GM23338 (cell line): ENCODE data around the gene PTRH1. TPM values are rescaled to one million over a fixed set of nuclear protein-coding genes. Genes with fewer than 3 reads are reported as not detected.

ENCODE experiments used
- ATAC-seq: fragments of 200-7000 bp; cut with Tn5 transposase; 3 replicates; pipeline ENCODE4 v1.9.1; 2020
- DNase-seq: peaks from one replicate; pipeline ENCODE4 v3.0.0-alpha.2; 2015; ENCODE audit warnings: low spot score
- H2AFZ ChIP-seq: fragments of 200-600 bp; sonication (generic); 2 replicates; pipeline ENCODE4 v1.8.0; 2016; ENCODE audit warnings: antibody characterized with exemption, mild to moderate bottlenecking, moderate library complexity
- H3F3A ChIP-seq: fragments of 200-600 bp; sonication (generic); replicated peaks from 2 replicates; pipeline ENCODE4 v1.8.0; 2017; ENCODE audit warnings: antibody characterized with exemption, mixed run types, low read depth
- H3K27ac ChIP-seq: fragments of 200-600 bp; sonication (generic); 2 replicates; pipeline ENCODE4 v1.6.1; 2016; ENCODE audit warnings: low read depth
- H3K27me3 ChIP-seq: fragments of 200-600 bp; sonication (generic); 2 replicates; pipeline ENCODE4 v1.8.0; 2016; ENCODE audit warnings: mild to moderate bottlenecking, mixed run types, moderate library complexity; ENCODE audit not compliant: insufficient read depth
- H3K36me3 ChIP-seq: fragments of 200-600 bp; sonication (generic); 2 replicates; pipeline ENCODE4 v1.8.0; 2016; ENCODE audit warnings: mild to moderate bottlenecking; ENCODE audit not compliant: insufficient read depth
- H3K4me1 ChIP-seq: fragments of 200-600 bp; sonication (generic); 2 replicates; pipeline ENCODE4 v1.8.0; 2016; ENCODE audit warnings: mild to moderate bottlenecking, moderate library complexity; ENCODE audit not compliant: insufficient read depth
- H3K4me2 ChIP-seq: fragments of 200-600 bp; sonication (generic); 2 replicates; pipeline ENCODE4 v1.7.1; 2017; ENCODE audit warnings: mixed run types
- H3K4me3 ChIP-seq: fragments of 200-600 bp; sonication (generic); 2 replicates; pipeline ENCODE4 v1.6.1; 2016; ENCODE audit warnings: mixed run types
- H3K79me2 ChIP-seq: fragments of 200-600 bp; sonication (generic); replicated peaks from 2 replicates; pipeline ENCODE4 v1.8.0; 2017; ENCODE audit warnings: mild to moderate bottlenecking; ENCODE audit not compliant: insufficient read depth
- H3K9me2 ChIP-seq: fragments of 200-600 bp; sonication (generic); 2 replicates; pipeline ENCODE4 v1.8.0; 2017; ENCODE audit not compliant: insufficient read depth
- H4K20me1 ChIP-seq: fragments of 200-600 bp; sonication (generic); replicated peaks from 2 replicates; pipeline ENCODE4 v1.8.0; 2017; ENCODE audit warnings: mild to moderate bottlenecking; ENCODE audit not compliant: insufficient read depth
- H3K27ac Mint-ChIP-seq: 2 replicates; pipeline ENCODE4 v1.8.0; 2020; ENCODE audit warnings: inconsistent platforms, mild to moderate bottlenecking, moderate library complexity, mixed read lengths
- H3K27me3 Mint-ChIP-seq: 3 replicates; pipeline ENCODE4 v1.8.0; 2022; ENCODE audit warnings: low read depth, mild to moderate bottlenecking, moderate library complexity, mixed read lengths, inconsistent platforms; ENCODE audit not compliant: insufficient read depth, poor library complexity
- H3K36me3 Mint-ChIP-seq: 3 replicates; pipeline ENCODE4 v1.8.0; 2021; ENCODE audit warnings: low read depth, mild to moderate bottlenecking, inconsistent platforms, moderate library complexity, mixed read lengths
- H3K4me1 Mint-ChIP-seq: 3 replicates; pipeline ENCODE4 v1.8.0; 2020; ENCODE audit warnings: mild to moderate bottlenecking, inconsistent platforms, mixed read lengths
- H3K4me3 Mint-ChIP-seq: 3 replicates; pipeline ENCODE4 v1.8.0; 2021; ENCODE audit warnings: moderate library complexity, mild to moderate bottlenecking, inconsistent platforms, mixed read lengths
- H3K9me3 Mint-ChIP-seq: 3 replicates; pipeline ENCODE4 v1.8.0; 2020; ENCODE audit warnings: moderate library complexity, mild to moderate bottlenecking, inconsistent platforms, mixed read lengths
- CREB1 ChIP-seq: fragments of 250-450 bp; sonication (Bioruptor Pico); IDR thresholded peaks from 2 replicates; pipeline ENCODE4 v1.5.0; 2020; ENCODE audit warnings: low read depth, mild to moderate bottlenecking, moderate library complexity
- CTCF ChIP-seq, 2 experiments: fragments of 200-600 bp in 1 of 2; sonication (generic) in 1 of 2; conservative IDR thresholded peaks; 2 replicates each; pipeline versions ENCODE4 v1.5.1 to v1.6.1; 2016 to 2017; ENCODE audit warnings: antibody characterized with exemption in 2 of 2, low read depth in 2 of 2, mild to moderate bottlenecking in 2 of 2, moderate library complexity in 1 of 2
- EZH2 ChIP-seq: fragments of 200-600 bp; sonication (generic); IDR thresholded peaks from one replicate; pipeline ENCODE4 v1.8.0; 2017; ENCODE audit warnings: antibody characterized with exemption, mild to moderate bottlenecking, low read depth; ENCODE audit not compliant: unreplicated experiment
- EZH2phosphoT487 ChIP-seq: fragments of 200-600 bp; sonication (generic); IDR thresholded peaks from one replicate; pipeline ENCODE4 v1.8.1; 2018; ENCODE audit warnings: antibody characterized with exemption; ENCODE audit not compliant: unreplicated experiment
- JUNB ChIP-seq: IDR thresholded peaks from one replicate; pipeline ENCODE4 v1.6.1; 2016; ENCODE audit warnings: antibody characterized with exemption; ENCODE audit not compliant: unreplicated experiment
- NANOG ChIP-seq: IDR thresholded peaks from 2 replicates; pipeline ENCODE4 v1.6.1; 2016; ENCODE audit warnings: antibody characterized with exemption, borderline replicate concordance
- POLR2AphosphoS5 ChIP-seq: IDR thresholded peaks from 2 replicates; pipeline ENCODE4 v1.6.1; 2016; ENCODE audit warnings: antibody characterized with exemption, low read depth
- STAT1 ChIP-seq: IDR thresholded peaks from one replicate; pipeline ENCODE4 v1.6.1; 2016; ENCODE audit warnings: antibody characterized with exemption; ENCODE audit not compliant: unreplicated experiment
- ZNF114 ChIP-seq: fragments of 250-450 bp; sonication (Bioruptor Pico); IDR thresholded peaks from 2 replicates; pipeline ENCODE4 v1.5.0; 2020; ENCODE audit warnings: mild to moderate bottlenecking, moderate library complexity
- ZNF331 ChIP-seq: fragments of 250-450 bp; sonication (Bioruptor Pico); IDR thresholded peaks from 2 replicates; pipeline ENCODE4 v1.5.0; 2020; ENCODE audit warnings: low read depth, mild to moderate bottlenecking, moderate library complexity
- polyA plus RNA-seq: library from polyadenylated mRNA; unstranded; fragments of >200 nt; fragmentation: Nextera tagmentation; extraction: Ambion mirVana; gene quantifications from 2 replicates; pipeline ENCODE4 v1.2.1, GENCODE V29; 2016
- total RNA-seq: library from RNA; depleted of rRNA; stranded (reverse); fragments of >200 nt; shearing (Covaris generic); gene quantifications from 2 replicates; pipeline ENCODE4 v1.2.3, GENCODE V29; 2014
- TF ChIP-seq, protein P1 (sequence below): IDR thresholded peaks from 2 replicates; pipeline ENCODE4 v1.6.1; 2016; ENCODE audit warnings: antibody characterized with exemption
- TF ChIP-seq, protein P2 (sequence below): IDR thresholded peaks from one replicate; pipeline ENCODE4 v1.6.1; 2018; ENCODE audit warnings: antibody characterized with exemption; ENCODE audit not compliant: unreplicated experiment
- TF ChIP-seq, protein P3 (sequence below): fragments of 250-450 bp; sonication (Bioruptor Pico); IDR thresholded peaks from 2 replicates; pipeline ENCODE4 v1.5.0; 2020; ENCODE audit warnings: mild to moderate bottlenecking, moderate library complexity

The PTRH1 gene
- total and polyA plus RNA-seq, 2 experiments from 2014 or later, result 15.1 to 18.6 TPM

DNA sequence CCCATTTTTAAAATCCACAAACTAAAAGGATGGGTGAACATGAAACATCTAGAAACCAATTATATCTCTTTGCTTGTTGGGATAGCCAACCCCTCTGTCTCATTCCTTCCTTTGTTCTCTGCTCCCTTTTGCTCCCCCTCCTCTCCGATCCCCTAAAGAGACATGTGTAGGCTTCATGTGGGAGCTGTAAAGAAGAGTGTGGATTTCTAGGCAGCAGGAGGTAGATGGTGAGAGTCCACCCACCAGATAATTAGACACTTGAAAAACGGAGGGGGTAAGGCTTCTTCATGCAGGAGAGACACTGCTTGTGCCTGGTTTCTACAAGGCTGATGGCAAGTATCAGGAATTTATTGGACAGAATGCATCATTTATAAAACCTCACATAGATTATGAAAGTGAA, 36.0 kb downstream of the PTRH1 start:
- no peaks in the 10 kb centered on the region for H3K9me3 Mint-ChIP-seq
- Histone ChIP-seq H3K27ac (no peak overlapping the region), H3K79me2 (no peaks in the 10 kb centered on the region), H3F3A (no peaks in the 10 kb centered on the region), H3K27me3 (no peaks in the 10 kb centered on the region), H4K20me1 (no peaks in the 10 kb centered on the region), H3K4me1 (no peaks in the 10 kb centered on the region), H3K9me2 (no peaks in the 10 kb centered on the region), H3K4me3 (no peak overlapping the region), H3K36me3 (peaks cover 5% of the 10 kb centered on the region; the same call in 1 of the 2 replicates), H3K4me2 (no peak overlapping the region), H2AFZ (no peak overlapping the region)
- H3K4me3 Mint-ChIP-seq, result no peak overlapping the region
- H3K27ac Mint-ChIP-seq, result no peak overlapping the region
- peaks cover 24% of the 10 kb centered on the region for H3K36me3 Mint-ChIP-seq
- no peak for ATAC-seq
- H3K4me1 Mint-ChIP-seq, result no peaks in the 10 kb centered on the region
- TF ChIP-seq EZH2, result no peak
- no peak for TF ChIP-seq JUNB
- TF ChIP-seq POLR2AphosphoS5, result no peak
- TF ChIP-seq, protein P1, sequence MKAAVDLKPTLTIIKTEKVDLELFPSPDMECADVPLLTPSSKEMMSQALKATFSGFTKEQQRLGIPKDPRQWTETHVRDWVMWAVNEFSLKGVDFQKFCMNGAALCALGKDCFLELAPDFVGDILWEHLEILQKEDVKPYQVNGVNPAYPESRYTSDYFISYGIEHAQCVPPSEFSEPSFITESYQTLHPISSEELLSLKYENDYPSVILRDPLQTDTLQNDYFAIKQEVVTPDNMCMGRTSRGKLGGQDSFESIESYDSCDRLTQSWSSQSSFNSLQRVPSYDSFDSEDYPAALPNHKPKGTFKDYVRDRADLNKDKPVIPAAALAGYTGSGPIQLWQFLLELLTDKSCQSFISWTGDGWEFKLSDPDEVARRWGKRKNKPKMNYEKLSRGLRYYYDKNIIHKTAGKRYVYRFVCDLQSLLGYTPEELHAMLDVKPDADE, result no peak
- TF ChIP-seq, protein P2, sequence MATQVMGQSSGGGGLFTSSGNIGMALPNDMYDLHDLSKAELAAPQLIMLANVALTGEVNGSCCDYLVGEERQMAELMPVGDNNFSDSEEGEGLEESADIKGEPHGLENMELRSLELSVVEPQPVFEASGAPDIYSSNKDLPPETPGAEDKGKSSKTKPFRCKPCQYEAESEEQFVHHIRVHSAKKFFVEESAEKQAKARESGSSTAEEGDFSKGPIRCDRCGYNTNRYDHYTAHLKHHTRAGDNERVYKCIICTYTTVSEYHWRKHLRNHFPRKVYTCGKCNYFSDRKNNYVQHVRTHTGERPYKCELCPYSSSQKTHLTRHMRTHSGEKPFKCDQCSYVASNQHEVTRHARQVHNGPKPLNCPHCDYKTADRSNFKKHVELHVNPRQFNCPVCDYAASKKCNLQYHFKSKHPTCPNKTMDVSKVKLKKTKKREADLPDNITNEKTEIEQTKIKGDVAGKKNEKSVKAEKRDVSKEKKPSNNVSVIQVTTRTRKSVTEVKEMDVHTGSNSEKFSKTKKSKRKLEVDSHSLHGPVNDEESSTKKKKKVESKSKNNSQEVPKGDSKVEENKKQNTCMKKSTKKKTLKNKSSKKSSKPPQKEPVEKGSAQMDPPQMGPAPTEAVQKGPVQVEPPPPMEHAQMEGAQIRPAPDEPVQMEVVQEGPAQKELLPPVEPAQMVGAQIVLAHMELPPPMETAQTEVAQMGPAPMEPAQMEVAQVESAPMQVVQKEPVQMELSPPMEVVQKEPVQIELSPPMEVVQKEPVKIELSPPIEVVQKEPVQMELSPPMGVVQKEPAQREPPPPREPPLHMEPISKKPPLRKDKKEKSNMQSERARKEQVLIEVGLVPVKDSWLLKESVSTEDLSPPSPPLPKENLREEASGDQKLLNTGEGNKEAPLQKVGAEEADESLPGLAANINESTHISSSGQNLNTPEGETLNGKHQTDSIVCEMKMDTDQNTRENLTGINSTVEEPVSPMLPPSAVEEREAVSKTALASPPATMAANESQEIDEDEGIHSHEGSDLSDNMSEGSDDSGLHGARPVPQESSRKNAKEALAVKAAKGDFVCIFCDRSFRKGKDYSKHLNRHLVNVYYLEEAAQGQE, result no peak
- TF ChIP-seq CREB1 (CRISPR knock-in tag), result no peak
- no peak for TF ChIP-seq ZNF331
- no peak for TF ChIP-seq STAT1
- TF ChIP-seq, protein P3, sequence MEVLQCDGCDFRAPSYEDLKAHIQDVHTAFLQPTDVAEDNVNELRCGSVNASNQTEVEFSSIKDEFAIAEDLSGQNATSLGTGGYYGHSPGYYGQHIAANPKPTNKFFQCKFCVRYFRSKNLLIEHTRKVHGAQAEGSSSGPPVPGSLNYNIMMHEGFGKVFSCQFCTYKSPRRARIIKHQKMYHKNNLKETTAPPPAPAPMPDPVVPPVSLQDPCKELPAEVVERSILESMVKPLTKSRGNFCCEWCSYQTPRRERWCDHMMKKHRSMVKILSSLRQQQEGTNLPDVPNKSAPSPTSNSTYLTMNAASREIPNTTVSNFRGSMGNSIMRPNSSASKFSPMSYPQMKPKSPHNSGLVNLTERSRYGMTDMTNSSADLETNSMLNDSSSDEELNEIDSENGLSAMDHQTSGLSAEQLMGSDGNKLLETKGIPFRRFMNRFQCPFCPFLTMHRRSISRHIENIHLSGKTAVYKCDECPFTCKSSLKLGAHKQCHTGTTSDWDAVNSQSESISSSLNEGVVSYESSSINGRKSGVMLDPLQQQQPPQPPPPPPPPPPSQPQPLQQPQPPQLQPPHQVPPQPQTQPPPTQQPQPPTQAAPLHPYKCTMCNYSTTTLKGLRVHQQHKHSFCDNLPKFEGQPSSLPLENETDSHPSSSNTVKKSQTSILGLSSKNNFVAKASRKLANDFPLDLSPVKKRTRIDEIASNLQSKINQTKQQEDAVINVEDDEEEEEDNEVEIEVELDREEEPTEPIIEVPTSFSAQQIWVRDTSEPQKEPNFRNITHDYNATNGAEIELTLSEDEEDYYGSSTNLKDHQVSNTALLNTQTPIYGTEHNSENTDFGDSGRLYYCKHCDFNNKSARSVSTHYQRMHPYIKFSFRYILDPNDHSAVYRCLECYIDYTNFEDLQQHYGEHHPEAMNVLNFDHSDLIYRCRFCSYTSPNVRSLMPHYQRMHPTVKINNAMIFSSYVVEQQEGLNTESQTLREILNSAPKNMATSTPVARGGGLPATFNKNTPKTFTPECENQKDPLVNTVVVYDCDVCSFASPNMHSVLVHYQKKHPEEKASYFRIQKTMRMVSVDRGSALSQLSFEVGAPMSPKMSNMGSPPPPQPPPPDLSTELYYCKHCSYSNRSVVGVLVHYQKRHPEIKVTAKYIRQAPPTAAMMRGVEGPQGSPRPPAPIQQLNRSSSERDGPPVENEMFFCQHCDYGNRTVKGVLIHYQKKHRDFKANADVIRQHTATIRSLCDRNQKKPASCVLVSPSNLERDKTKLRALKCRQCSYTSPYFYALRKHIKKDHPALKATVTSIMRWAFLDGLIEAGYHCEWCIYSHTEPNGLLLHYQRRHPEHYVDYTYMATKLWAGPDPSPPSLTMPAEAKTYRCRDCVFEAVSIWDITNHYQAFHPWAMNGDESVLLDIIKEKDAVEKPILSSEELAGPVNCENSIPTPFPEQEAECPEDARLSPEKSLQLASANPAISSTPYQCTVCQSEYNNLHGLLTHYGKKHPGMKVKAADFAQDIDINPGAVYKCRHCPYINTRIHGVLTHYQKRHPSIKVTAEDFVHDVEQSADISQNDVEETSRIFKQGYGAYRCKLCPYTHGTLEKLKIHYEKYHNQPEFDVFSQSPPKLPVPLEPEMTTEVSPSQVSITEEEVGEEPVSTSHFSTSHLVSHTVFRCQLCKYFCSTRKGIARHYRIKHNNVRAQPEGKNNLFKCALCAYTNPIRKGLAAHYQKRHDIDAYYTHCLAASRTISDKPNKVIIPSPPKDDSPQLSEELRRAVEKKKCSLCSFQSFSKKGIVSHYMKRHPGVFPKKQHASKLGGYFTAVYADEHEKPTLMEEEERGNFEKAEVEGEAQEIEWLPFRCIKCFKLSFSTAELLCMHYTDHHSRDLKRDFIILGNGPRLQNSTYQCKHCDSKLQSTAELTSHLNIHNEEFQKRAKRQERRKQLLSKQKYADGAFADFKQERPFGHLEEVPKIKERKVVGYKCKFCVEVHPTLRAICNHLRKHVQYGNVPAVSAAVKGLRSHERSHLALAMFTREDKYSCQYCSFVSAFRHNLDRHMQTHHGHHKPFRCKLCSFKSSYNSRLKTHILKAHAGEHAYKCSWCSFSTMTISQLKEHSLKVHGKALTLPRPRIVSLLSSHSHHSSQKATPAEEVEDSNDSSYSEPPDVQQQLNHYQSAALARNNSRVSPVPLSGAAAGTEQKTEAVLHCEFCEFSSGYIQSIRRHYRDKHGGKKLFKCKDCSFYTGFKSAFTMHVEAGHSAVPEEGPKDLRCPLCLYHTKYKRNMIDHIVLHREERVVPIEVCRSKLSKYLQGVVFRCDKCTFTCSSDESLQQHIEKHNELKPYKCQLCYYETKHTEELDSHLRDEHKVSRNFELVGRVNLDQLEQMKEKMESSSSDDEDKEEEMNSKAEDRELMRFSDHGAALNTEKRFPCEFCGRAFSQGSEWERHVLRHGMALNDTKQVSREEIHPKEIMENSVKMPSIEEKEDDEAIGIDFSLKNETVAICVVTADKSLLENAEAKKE, result no peak
- no peak for TF ChIP-seq CTCF (conservative IDR thresholded peaks at IDR 0.05; ENCODE audit: low read depth in 2 of 2)
- TF ChIP-seq EZH2phosphoT487, result no peak
- TF ChIP-seq NANOG, result no peak
- no peak for TF ChIP-seq ZNF114 (CRISPR knock-in tag)
- DNase-seq, result no peak
- peaks cover 2% of the 10 kb centered on the region for H3K27me3 Mint-ChIP-seq
